NK-92 (cell line): ENCODE data around the gene FAM222A.

Experiments
- DNase-seq: peaks from one replicate; lab custom pipeline; 2025; ENCODE audit not compliant: unreplicated experiment; lab: John Stamatoyannopoulos, UW

The FAM222A gene

DNA sequence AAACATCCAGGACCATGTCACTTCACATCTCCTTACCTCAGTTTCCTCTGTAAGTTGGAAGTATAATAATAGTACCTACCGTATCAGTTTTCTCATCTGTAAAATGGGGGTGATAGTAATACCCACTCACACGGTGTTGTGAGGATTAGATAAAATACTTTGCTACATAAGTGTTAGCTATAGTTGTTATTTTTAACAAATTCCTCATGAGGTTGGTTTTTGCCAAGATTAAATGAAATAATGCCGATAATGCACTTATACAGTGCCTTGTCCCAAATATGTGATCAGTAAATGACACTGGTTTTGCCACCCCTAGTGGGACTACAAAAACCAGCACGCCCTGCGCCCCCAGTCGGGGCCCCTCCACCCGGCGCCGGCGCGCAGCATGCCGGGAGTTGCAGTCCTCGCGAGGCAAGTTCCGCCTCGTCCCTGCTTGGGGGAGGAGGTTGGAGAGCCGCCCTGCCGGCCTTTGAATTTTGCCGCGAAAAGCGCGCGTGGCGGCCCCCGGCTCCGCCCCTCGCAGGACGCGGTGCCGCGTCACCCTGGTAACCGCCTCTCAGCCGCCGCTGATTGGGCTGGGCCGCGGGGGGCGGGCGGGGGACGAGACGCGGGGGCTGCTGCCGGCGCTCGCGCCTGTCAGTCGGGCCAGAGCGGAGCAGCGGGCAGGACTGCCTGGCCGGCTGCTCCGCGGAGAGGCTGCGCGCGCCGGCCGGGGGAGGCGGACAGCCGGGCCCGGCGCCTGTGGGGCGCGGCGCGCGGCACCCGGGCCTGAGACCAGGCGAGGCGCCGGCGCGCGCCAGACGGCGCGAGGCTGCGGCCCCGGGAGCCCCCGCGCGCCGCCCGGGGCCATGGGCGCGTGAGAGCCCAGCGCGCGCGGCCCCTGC is at the start of gene FAM222A:
TSS of gene FAM222A (plus strand) at position 639 of the 884 bp plus-strand sequence. CDS start 30,322 bp downstream, outside the sequence.
- peak; percentile 80 for DNase-seq

GRCh38 chr12:109664402-109664801 is 49.2 kb upstream of the FAM222A start:
- no peak for DNase-seq

GRCh38 chr12:109666068-109666467 is 47.6 kb upstream of the FAM222A start:
- no peak for DNase-seq

DNA sequence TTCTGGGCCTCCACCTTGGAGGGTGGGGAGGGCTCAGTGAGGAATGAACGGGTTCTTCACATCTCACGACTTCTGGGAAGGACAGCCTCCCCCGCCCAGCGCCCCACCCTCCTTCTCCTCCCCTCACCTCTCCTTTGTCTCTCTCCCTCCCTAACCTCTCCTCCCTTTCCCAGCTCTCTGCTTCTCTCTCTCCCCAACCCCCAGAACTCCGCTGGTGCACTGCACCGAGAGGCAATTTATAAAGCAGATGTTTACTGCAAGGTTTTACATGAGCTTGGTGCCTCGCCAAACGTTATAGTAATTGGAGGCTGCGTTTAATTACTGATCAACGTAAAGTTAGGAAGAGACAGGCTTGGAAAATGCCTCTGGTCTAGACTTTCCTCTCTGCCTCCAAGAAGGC is 42.9 kb upstream of the FAM222A start:
- no peak for DNase-seq

GRCh38 chr12:109671502-109671901 is 42.1 kb upstream of the FAM222A start:
- no peak for DNase-seq

DNA sequence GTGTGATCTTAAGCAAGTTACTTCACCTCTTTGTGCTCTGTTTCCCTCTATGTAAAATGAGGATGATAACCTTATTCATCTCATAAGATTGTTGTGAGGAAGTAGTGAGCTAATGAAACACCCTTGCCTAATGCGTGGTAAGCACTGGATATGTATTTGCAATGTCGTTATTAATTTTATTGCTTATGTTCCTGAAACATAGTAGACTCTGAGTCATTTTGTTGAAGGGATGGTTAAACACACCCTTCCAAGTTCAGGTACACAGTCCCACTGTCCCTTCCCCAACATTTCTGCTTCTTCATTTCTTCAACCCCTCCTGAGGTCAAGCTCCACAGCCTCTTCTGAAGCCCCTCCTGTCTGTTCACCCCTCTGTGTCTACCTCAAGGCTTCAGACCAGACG is 40.2 kb upstream of the FAM222A start:
- no peak for DNase-seq

DNA sequence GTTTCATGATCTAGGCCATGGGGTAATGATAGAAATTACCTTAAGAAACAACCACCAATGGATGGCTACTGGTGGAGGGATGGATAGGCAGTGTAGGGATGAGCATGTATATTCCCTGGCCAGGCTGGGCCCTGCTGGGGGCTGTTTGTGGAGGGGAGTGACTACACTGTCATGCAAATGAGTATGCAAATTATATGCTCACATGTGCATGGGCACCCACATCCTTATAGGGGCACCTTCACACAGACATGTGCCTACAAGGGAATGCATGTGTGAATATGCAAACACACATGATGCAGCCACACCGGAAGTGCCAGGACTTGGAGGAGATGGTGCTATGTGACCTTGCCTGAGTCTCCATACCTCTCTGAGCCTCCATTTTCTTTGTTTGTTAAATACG is 39.7 kb upstream of the FAM222A start:
- DNase-seq, result no peak

- no peak for DNase-seq
These were observed 38.2 kb upstream of the FAM222A start for GRCh38 chr12:109675411-109675810.

GRCh38 chr12:109677279-109677691 is 36.3 kb upstream of the FAM222A start:
- DNase-seq, result no peak

DNA sequence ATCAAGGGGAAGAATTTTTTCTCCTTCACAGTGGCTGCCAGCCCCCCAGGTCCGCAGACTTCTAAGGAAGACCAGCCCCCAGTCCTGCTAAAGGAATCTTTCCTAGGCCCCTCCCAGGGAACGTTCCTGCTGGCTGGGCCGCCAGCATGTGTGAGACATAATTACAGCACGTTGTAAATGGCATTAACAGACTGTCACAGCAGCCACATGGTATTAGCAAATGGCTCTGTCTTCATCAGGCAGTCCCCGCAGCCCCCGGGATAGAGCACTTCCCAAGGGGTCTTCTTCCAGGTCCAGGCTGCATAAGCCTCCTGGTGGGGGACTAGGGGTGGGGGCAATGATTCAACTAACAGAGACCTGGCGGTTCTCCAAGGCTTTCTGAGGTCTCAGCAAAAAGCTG is 34.9 kb upstream of the FAM222A start:
- DNase-seq, result no peak

GRCh38 chr12:109679501-109680263 is 33.9 kb upstream of the FAM222A start:
- DNase-seq, result no peak

DNA sequence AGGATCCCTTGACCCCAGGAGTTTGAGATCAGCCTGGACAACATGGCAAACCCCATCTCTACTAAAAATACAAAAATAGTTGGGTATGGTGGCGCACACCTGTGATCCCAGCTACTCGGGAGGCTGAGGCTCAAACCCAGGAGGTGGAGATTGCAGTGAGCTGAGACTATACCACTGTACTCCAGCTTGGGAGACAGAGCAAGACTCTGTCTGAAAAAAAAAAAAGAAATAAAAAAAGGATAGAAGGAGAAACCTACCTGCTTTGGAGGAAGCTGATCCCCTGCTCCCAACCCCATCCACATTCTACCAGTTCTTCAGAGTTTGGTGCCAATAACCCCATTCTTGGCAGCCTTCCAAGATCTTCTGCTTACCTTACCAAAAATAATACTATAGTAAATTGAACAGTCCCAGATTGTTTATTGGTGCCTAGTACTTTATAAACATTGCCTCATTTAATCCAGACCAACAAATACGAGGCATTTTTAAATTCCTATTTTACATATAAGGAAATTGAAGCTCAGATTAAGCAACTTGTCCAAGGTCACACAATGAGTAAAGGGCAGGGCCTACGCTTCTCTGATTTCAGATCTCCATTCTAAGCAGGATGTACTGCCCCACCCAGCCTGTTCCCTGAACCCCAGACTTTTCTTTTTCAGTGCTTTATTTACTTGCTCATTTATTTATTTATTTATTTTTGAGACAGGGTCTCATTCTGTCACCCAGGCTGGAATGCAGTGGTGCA is 33.2 kb upstream of the FAM222A start:
- DNase-seq, result no peak

DNA sequence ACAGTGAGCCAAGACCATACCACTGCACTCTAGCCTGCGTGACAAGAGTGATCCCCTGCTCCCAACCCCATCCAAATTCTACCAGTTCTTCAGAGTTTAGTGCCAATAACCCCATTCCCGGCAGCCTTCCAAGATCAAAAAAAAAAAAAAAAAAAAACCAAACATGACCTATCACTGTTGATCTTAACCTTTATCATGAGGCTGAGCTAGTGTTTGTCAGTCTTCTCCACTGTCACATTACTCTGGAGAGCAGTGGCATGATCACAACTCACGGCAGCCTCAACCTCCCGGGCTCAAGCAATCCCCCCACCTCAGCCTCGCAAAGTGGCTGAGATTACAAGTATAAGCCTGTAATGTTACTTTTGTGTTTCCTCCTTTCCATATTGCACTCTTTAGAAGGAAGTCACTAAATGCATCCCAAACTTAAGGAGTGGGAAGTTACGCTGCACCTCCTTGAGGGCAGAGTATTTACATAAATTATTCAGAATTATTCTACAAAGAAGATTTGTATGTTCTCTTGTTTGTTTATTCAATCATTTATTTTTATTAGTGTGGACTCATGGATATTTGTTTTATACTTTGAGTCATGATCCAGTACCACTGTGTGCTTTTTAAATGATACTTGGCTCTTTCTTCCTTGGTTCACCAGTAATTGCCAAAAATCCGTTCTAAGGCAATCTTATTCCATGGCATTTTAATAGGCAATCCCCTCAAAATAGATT is 31.5 kb upstream of the FAM222A start:
- no peak for DNase-seq

DNA sequence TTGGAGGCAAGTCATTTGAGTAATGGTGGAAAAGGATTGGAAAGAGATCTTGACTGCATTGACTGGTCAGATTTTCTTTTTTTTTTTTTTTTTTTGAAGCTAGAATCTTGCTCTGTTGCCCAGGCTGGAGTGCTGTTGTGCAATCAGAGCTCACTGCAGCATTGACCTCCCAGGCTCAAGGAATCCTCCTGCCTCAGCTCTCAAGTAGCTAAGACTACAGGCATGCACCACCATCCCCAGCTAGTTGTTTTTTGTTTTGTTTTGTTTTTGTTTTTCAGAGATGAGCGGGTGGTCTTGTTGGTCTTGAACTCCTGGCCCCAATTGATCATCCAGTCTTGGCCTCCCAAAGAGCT is 30.9 kb upstream of the FAM222A start:
- no peak for DNase-seq

DNA sequence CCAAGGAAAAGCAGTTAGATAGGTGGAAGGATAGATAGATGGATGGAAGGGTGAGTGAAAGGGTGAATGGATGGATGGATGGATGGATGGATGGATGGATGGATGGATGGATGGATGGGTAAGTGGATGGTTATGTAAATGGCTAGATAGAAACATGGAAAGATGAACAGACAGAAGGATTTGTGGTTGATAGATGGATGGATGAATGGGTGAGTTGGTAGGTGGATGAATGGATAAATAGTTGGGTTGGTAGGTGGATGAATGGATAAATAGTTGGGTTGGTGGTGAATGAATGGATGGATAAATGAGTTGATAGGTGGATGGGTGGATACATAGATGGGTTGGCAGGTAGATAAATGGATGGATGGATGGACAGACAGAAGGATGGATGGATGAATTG is 30.3 kb upstream of the FAM222A start:
- DNase-seq, result no peak

- no peak for DNase-seq
These were observed 27.8 kb upstream of the FAM222A start for GRCh38 chr12:109685574-109686447.

DNA sequence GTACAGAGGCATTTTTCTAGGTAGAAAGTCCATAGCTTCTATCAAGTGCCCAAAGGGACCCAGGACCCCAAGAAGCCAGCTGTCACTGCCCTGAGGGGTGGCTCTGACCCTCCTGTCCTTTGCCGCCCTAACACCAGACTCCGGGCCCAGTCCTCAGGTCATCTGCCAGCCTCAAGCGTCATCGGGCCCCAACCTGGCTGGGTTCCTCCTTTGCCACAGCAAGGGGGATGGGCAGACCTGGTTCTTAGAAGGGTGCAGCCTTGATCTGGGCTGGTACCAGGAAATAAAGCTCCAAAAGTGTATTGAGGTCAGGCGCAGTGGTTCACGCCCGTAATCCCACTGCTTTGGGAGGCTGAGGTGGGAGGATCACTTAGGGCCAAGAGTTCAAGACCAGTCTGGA is 27.1 kb upstream of the FAM222A start:
- DNase-seq, result no peak

DNA sequence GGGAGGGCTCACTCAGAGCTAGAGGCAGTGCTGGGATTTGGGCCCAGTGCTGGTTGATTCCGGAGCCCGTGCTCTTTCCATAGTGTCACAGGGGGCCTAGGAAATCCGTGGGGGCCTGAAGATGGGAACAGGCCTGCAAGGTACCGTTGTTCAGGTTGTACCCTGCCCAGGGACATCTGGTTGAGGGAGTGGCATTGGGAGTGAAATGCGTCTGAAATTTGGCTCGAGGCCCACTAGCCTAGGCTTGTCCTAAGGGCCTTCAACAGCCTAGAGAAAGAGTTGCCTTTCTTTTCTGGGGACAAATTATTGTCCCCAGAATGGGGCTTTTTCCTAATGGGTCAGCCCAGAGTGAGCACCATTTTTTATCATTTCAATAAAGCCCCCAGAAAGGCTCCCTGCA is 26.4 kb upstream of the FAM222A start:
- no peak for DNase-seq

- DNase-seq, result no peak
These were observed 24.2 kb upstream of the FAM222A start for GRCh38 chr12:109689426-109689825.

- DNase-seq, result no peak
These were observed 20.5 kb upstream of the FAM222A start for GRCh38 chr12:109693160-109693559.
